HEK293 (cell line): ENCODE measurements around the gene ZNG1F.
"Not testable (repeated sequence)": the region's sequence is repeated elsewhere in the genome, so short reads cannot be mapped to it uniquely, and the experiment has no call there.

Experiments
- CTCF ChIP-seq: fragments of 450-650 bp; formaldehyde crosslinking; IDR thresholded peaks from 2 replicates; pipeline ENCODE4 v1.5.1; 2016; ENCODE audit warnings: missing biosample characterization, missing genetic modification characterization
- ZNF114 ChIP-seq: fragments of 450-650 bp; formaldehyde crosslinking; IDR thresholded peaks from 2 replicates; pipeline ENCODE4 v1.5.0; 2017; ENCODE audit warnings: missing biosample characterization, missing genetic modification characterization
- ZNF37A ChIP-seq: fragments of 450-650 bp; IDR thresholded peaks from 2 replicates; pipeline ENCODE4 v1.5.1; 2018; ENCODE audit warnings: missing biosample characterization, missing genetic modification characterization
- ZNF785 ChIP-seq: fragments of 450-650 bp; formaldehyde crosslinking; IDR thresholded peaks from 2 replicates; pipeline ENCODE4 v1.5.1; 2016; ENCODE audit warnings: missing biosample characterization, missing genetic modification characterization

- TF ChIP-seq ZNF114, CTCF, ZNF785, ZNF37A (tag by site-specific recombination): not testable (repeated sequence)
Observed at GRCh38 chr9:41087929-41088328, 101.2 kb downstream of the ZNG1F start.
